HG03460 (cell line): ENCODE measurements around the gene SCN9A.

Source experiments
- ATAC-seq: cut with Tn5 transposase; IDR thresholded peaks from one replicate; pipeline ENCODE4 v1.9.1; 2021; ENCODE audit not compliant: unreplicated experiment

SCN9A gene

GRCh38 chr2:166180951-166181812, 194.6 kb downstream of the SCN9A start:
- peak; percentile 90 for ATAC-seq

GRCh38 chr2:166179201-166179600, 196.5 kb downstream of the SCN9A start:
- ATAC-seq = no peak

DNA sequence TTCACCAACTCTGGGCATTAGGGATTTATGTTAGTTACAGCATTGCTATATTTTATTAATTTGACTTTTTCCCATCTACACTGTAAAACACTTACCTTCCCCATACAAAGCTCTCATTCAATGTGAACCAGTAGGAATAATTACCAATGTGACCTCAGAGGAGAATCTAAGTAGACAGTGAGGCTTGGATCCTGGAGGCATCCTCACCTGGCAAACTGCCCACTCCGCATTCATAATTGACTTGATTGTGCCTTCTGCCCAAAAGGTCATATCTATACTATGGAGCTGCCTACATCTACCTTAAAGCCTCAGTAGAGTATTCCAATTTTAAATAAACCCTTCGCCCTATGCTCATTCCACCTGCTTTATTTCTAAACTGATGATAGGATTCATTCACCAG, 202.5 kb downstream of the SCN9A start:
- ATAC-seq = no peak

GRCh38 chr2:166171216-166171615, 204.5 kb downstream of the SCN9A start:
- ATAC-seq = no peak

DNA sequence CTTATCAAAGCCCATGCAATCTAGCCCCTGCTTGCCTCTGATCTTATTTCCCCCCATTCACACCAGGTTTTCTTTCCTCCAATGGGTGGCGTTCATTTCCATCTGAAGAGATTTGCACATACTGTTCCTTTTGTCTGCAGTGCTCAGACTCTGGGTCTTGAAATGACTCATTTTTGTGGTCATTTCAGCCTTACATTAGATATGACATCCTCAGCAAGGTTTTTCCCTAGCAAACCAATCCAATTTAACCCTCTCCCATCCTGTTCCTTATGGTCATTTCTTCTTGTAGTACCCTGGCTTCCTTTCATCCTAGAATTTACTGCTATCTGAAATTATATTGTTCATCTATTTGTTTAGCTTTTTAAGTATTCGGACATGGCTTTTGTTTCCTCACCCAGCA, 205.4 kb downstream of the SCN9A start:
- ATAC-seq = peak; percentile 72

GRCh38 chr2:166167449-166167848, 208.3 kb downstream of the SCN9A start:
- no peak for ATAC-seq

GRCh38 chr2:166163775-166164174, 212.0 kb downstream of the SCN9A start:
- no peak for ATAC-seq

- no peak for ATAC-seq
These were observed 217.2 kb downstream of the SCN9A start for GRCh38 chr2:166158546-166158945.

- no peak for ATAC-seq
These were observed 218.2 kb downstream of the SCN9A start for GRCh38 chr2:166157578-166157977.

DNA sequence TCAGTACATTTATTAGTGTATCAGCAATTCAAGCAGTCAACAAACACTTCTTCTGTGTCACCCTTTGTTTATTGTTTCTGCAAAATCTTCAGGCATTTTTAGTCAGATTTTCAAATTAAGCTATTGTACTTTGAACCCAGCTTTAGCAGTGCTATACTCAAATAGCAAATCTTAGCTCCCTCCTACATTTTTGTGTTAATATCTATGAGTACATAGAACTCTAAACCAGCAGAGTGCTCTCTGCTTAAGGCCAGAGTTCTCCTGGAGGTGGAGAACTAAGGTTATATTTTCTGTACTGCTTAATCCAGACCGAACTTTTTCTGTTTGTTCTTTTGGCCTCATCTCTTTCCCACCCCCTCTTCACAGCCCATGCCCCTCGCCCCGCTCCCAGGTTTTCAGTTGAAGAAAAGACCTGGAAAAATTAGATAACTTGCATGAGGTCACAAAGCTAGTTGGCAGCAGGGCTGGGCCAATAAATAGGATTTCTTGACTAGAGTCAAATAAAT, 218.7 kb downstream of the SCN9A start:
- no peak for ATAC-seq

- no peak for ATAC-seq
These were observed 220.2 kb downstream of the SCN9A start for GRCh38 chr2:166155589-166155988.

- ATAC-seq = no peak
These were observed 220.9 kb downstream of the SCN9A start for GRCh38 chr2:166154685-166155338.

GRCh38 chr2:166152064-166152463, 223.7 kb downstream of the SCN9A start:
- no peak for ATAC-seq

DNA sequence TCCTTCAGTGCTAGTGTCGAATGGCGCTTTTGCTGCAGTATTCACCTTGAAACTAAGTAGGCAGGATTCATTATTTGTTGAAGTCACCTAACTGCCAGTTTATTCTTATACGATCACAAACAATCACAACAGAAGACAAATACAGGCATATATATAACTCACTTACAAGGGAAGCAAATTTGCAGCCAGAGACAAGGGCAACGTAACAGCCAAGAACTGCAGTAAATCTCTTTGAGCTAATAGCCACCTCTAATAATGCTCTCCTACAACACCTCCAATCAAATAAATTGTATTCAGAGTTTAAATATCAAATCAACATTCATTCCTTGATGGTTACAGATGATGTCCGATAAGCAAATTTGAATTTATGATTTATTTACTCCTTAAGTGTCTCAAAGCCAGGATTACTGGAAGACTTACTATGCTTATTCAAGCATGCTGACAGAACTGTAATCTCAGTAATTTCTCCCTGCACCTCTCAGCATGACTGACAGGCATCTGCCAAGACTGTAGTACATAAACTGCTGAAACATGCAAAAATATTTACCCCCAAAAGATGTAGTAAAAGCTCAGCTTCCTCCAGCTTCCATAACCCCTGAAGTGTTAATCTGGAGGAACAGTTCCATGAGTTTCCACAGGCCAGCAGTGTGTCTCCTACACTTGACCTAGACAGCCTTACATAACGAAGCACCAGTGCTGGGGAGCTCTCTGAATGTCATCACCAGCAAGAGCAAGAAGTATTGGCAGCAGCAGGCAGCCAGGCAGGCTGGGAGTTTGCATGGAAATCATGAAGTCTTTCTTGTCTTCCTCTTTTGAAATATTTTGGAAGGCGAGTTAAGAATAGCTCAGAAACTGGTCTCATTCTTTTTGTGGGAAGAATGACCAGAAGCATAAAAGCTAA, 227.0 kb downstream of the SCN9A start:
- no peak for ATAC-seq

DNA sequence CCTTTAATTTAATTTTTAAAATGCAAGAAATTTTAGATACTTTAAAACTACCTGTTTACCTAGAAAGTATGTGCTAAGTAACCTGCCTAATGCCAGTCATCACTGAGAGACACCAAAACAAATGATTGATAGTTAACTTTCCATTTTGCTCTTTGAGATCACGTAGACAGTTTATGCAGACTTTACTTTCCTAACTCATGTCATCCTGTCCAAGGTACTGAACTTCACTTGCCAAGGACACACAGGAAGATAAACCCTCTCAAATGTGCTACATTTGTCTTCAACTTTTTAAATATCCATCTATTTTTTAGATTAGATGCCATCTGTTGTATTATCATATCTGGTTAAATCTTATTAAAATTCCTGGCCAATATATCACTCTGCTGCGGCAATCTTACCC, 227.9 kb downstream of the SCN9A start:
- no peak for ATAC-seq
